ENCODE measurements around the gene AKAP6. TPM values are rescaled to one million over a fixed set of nuclear protein-coding genes. Genes with fewer than 3 reads are reported as not detected.

AKAP6 gene
- total RNA-seq, 1 experiment from 2014 or later, result 2.3 TPM

DNA sequence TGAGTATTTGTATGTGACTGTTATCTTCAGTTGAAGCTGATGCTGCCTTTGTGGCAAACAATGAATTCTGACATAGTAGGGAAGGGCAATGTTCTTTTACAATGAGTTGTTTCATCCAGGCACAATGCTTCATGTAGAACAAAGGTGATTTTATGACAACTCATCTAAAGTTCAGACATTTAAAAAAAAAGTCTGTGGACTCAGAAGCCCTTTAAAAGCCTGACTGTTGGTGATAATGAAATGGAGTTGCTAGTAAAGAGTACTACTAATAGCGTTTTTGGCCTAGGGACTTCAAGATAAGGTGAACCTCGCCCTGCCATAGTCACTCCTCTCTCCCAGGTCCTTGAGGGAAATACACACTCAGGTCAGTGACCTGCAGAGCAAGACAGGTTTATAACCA is 105.1 kb downstream of the AKAP6 start:
- no TSS peak for BruUV-seq (replicated peaks)
- no peaks in the 10 kb centered on the region for H3K36me3 Mint-ChIP-seq (ENCODE audit: insufficient read depth, unreplicated experiment)
- POLR2A ChIA-PET, result no interaction called here
- H3K9me3 Mint-ChIP-seq (ENCODE audit: unreplicated experiment), result no peaks in the 10 kb centered on the region
- CTCF ChIA-PET, result no interaction called here
- H3K27me3 Mint-ChIP-seq (ENCODE audit: insufficient read depth, unreplicated experiment), result no peaks in the 10 kb centered on the region
- TF ChIP-seq, protein P1, sequence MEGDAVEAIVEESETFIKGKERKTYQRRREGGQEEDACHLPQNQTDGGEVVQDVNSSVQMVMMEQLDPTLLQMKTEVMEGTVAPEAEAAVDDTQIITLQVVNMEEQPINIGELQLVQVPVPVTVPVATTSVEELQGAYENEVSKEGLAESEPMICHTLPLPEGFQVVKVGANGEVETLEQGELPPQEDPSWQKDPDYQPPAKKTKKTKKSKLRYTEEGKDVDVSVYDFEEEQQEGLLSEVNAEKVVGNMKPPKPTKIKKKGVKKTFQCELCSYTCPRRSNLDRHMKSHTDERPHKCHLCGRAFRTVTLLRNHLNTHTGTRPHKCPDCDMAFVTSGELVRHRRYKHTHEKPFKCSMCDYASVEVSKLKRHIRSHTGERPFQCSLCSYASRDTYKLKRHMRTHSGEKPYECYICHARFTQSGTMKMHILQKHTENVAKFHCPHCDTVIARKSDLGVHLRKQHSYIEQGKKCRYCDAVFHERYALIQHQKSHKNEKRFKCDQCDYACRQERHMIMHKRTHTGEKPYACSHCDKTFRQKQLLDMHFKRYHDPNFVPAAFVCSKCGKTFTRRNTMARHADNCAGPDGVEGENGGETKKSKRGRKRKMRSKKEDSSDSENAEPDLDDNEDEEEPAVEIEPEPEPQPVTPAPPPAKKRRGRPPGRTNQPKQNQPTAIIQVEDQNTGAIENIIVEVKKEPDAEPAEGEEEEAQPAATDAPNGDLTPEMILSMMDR (IDR thresholded peaks at IDR 0.05; ENCODE audit: unreplicated experiment), result no peak
- no peaks in the 10 kb centered on the region for H3K4me1 Mint-ChIP-seq (ENCODE audit: insufficient read depth, unreplicated experiment)
- intact Hi-C loops (cut with micrococcal nuclease), result no loop called here
- no peak overlapping the region for H3K27ac Mint-ChIP-seq (ENCODE audit: low read depth, unreplicated experiment)
- H3K4me3 Mint-ChIP-seq (ENCODE audit: unreplicated experiment), result no peak overlapping the region
- DNase-seq (ENCODE audit: unreplicated experiment), result no peak

DNA sequence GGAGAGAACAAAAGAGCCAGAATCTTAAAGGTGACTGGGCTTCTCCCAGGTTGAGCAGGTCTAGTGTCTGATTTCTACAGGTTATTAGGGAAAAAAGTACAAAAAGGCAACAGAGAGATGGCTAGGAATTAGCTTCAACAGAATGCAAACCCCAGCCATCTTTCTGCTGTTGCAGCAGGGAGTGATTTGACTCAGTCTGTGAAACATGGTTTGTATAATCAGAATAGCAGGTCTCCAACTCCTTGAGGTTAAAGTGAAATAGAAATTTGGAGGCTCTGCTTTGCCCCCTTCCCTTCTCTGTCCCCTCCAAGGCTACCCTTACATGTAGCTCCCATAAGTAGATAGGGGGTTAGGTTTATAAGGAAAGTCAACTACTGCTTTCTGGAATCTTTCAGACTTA is 105.8 kb downstream of the AKAP6 start:
- no peak overlapping the region for H3K27ac Mint-ChIP-seq (ENCODE audit: low read depth, unreplicated experiment)
- H3K4me1 Mint-ChIP-seq (ENCODE audit: insufficient read depth, unreplicated experiment), result no peaks in the 10 kb centered on the region
- intact Hi-C loops (cut with micrococcal nuclease), result no loop called here
- H3K9me3 Mint-ChIP-seq (ENCODE audit: unreplicated experiment), result no peaks in the 10 kb centered on the region
- no peaks in the 10 kb centered on the region for H3K36me3 Mint-ChIP-seq (ENCODE audit: insufficient read depth, unreplicated experiment)
- ChIA-PET POLR2A (no interaction called here), CTCF (interaction anchor here (0.5 kb wide), 1 partner anchor 32 kb away, joined by 3 read pairs; no protein-coding TSS in a partner anchor)
- DNase-seq (ENCODE audit: unreplicated experiment), result no peak
- TF ChIP-seq, protein P1 (IDR thresholded peaks at IDR 0.05; ENCODE audit: unreplicated experiment), result no peak
- H3K27me3 Mint-ChIP-seq (ENCODE audit: insufficient read depth, unreplicated experiment), result no peaks in the 10 kb centered on the region
- no TSS peak for BruUV-seq (replicated peaks)
- H3K4me3 Mint-ChIP-seq (ENCODE audit: unreplicated experiment), result no peak overlapping the region

DNA sequence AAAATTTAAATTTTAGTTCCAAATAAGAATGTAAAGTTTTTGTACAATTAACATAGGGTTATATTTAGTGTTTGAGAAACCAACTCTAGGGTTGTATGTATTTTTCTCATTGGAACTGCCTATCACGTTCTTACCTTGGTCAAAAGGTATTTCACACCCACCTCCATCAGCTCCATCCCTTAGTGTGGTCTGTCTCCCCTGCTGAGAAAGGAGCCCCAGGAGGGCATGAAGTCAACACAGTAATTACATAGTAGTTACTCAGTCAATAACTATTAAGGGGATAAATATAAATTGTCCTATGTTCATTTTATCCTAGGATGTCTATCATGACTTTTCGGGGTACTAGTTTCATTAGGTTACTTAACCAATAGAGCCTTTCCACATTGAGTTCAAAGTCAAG is 106.3 kb downstream of the AKAP6 start:
- no peak for DNase-seq (ENCODE audit: unreplicated experiment)
- Mint-ChIP-seq H3K27me3 (ENCODE audit: insufficient read depth, unreplicated experiment) (no peaks in the 10 kb centered on the region), H3K4me1 (ENCODE audit: insufficient read depth, unreplicated experiment) (no peaks in the 10 kb centered on the region), H3K4me3 (ENCODE audit: unreplicated experiment) (no peak overlapping the region), H3K36me3 (ENCODE audit: insufficient read depth, unreplicated experiment) (no peaks in the 10 kb centered on the region), H3K9me3 (ENCODE audit: unreplicated experiment) (no peaks in the 10 kb centered on the region), H3K27ac (ENCODE audit: low read depth, unreplicated experiment) (no peak overlapping the region)
- CTCF ChIA-PET, result interaction anchor here (0.5 kb wide), 1 partner anchor 31 kb away, joined by 3 read pairs; no protein-coding TSS in a partner anchor
- POLR2A ChIA-PET, result no interaction called here
- TF ChIP-seq, protein P1 (IDR thresholded peaks at IDR 0.05; ENCODE audit: unreplicated experiment), result no peak
- intact Hi-C loops (cut with micrococcal nuclease), result no loop called here
- BruUV-seq (replicated peaks), result no TSS peak

DNA sequence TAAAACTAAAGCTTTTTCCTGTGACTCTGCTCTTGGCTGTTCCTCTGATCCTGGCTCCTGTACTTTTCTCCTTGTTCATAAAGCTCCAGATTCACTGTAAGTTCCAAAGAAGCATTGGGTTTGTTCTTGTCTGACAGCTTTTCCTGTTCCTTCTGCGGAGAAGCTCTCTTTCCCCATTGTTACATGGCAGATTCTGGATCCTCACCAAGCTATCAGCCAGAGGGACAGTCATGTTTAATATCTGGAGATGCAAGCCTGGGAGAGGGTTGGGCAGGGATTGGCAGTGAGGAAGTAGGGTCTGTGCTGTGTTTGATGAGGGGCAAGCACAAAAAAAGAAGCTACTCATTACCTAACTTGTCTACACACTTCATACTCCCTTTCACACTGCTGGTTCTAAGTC is 107.9 kb downstream of the AKAP6 start:
- Mint-ChIP-seq H3K36me3 (ENCODE audit: insufficient read depth, unreplicated experiment) (no peaks in the 10 kb centered on the region), H3K27ac (ENCODE audit: low read depth, unreplicated experiment) (no peak overlapping the region), H3K4me3 (ENCODE audit: unreplicated experiment) (no peak overlapping the region), H3K27me3 (ENCODE audit: insufficient read depth, unreplicated experiment) (no peaks in the 10 kb centered on the region), H3K4me1 (ENCODE audit: insufficient read depth, unreplicated experiment) (no peaks in the 10 kb centered on the region), H3K9me3 (ENCODE audit: unreplicated experiment) (no peaks in the 10 kb centered on the region)
- BruUV-seq (replicated peaks), result no TSS peak
- intact Hi-C loops (cut with micrococcal nuclease), result no loop called here
- ChIA-PET POLR2A (interaction anchor here (0.6 to 1.2 kb wide), 3 partner anchors 9 to 18 kb away, joined by 3 to 7 read pairs (median 3); no protein-coding TSS in a partner anchor), CTCF (interaction anchor here (0.6 to 0.7 kb wide), 2 partner anchors 185 to 987 kb away, joined by 3 read pairs; no protein-coding TSS in a partner anchor)
- TF ChIP-seq, protein P1 (IDR thresholded peaks at IDR 0.05; ENCODE audit: unreplicated experiment), result no peak
- no peak for DNase-seq (ENCODE audit: unreplicated experiment)
